ENCODE measurements around the gene TNFRSF12A. TPM values are rescaled to one million over a fixed set of nuclear protein-coding genes. Genes with fewer than 3 reads are reported as not detected.
"Not testable (repeated sequence)": the region's sequence is repeated elsewhere in the genome, so short reads cannot be mapped to it uniquely, and the experiment has no call there.

The TNFRSF12A gene
- total and polyA plus RNA-seq, 4 donors = 4.5 to 9.9 (median 6.3) TPM

DNA sequence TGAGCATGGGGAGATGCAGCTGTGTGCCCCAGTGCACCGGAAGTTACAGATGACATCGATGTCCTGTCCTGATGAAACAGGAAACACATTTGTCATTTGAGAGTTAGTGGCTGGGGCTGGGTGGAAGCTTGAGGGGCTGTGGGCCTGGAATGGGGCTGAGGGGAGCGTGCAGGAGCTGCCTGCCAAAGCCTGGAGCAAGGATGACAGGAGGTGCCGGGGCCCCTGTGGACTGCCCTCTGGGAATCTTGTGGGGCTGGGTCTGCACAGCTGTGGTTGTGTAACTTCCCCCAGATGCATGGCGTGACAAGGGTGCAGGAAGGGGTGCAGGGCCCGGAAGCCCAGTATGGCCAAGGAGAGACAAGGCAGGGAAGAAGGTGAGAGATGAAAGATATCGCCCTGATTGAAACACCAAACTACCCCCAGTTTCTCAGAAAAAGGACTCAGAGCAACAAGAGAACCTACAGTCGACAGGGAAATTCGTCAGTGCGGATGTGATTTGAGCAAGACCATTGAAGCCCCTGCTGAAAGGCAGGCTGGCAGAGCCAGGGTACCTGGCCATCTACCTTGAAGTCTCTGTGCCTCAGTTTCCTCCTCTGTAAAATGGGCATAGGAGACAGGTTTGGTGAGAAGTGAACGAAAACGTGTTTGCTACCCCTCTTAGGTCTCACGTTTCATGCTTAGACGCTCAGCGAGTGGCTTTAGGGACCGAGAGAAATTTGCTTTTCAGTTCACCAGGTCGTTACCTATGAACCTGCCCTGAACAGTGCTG lies 35.0 kb downstream of the TNFRSF12A start:
- Histone ChIP-seq H3K36me3 (ENCODE audit: control insufficient read depth, insufficient read depth, low read length) (peaks cover 29% of the 10 kb centered on the region), H3K27me3 (ENCODE audit: control insufficient read depth, insufficient read depth, low read length) (peaks cover 2% of the 10 kb centered on the region), H3K27ac (ENCODE audit: low read depth, low read length) (no peak overlapping the region), H3K4me1 (ENCODE audit: control insufficient read depth, insufficient read depth, low read length) (peaks cover 22% of the 10 kb centered on the region), H3K4me3 (ENCODE audit: low read depth, low read length) (no peak overlapping the region), H3K9me3 (ENCODE audit: control insufficient read depth, insufficient read depth, low read length) (no peaks in the 10 kb centered on the region)
- 79% methylated on average over 15 of the region's 17 CpGs for WGBS (ENCODE audit: insufficient coverage)
- no peak for DNase-seq (ENCODE audit: low read depth in 4 of 6, low spot score in 6 of 6)

DNA sequence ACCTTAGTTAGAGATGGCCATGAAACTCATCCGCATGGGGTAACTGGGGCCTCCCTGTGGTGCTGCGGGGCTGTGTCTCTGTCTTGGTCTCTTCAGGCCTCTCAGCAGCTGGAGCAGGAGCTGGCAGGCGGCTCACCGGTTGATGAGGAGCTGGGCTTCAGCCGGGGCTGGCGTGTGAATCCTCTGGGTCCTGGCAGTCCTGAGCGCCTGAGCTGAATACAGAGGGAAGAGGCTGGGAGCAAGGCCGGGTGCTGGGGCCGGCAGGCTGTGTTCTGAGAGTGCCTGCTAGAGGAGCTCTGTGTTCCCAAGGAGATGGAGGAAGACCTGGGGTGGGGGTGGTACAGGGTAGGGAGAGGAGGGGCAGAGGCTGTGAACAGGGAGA lies 35.6 kb downstream of the TNFRSF12A start:
- H3K36me3 ChIP-seq (ENCODE audit: control insufficient read depth, insufficient read depth, low read length) = peaks cover 29% of the 10 kb centered on the region
- not testable (repeated sequence) for H3K27me3 ChIP-seq (ENCODE audit: control insufficient read depth, insufficient read depth, low read length); H3K4me3 ChIP-seq (ENCODE audit: low read depth, low read length); H3K27ac ChIP-seq (ENCODE audit: low read depth, low read length); H3K9me3 ChIP-seq (ENCODE audit: control insufficient read depth, insufficient read depth, low read length)
- 18% methylated on average over 9 of the region's 9 CpGs for WGBS (ENCODE audit: insufficient coverage)
- H3K4me1 ChIP-seq (ENCODE audit: control insufficient read depth, insufficient read depth, low read length) = peaks cover 22% of the 10 kb centered on the region
- DNase-seq (ENCODE audit: low read depth in 4 of 6, low spot score in 6 of 6) = peak in 1 of 6 donors; percentile 12

DNA sequence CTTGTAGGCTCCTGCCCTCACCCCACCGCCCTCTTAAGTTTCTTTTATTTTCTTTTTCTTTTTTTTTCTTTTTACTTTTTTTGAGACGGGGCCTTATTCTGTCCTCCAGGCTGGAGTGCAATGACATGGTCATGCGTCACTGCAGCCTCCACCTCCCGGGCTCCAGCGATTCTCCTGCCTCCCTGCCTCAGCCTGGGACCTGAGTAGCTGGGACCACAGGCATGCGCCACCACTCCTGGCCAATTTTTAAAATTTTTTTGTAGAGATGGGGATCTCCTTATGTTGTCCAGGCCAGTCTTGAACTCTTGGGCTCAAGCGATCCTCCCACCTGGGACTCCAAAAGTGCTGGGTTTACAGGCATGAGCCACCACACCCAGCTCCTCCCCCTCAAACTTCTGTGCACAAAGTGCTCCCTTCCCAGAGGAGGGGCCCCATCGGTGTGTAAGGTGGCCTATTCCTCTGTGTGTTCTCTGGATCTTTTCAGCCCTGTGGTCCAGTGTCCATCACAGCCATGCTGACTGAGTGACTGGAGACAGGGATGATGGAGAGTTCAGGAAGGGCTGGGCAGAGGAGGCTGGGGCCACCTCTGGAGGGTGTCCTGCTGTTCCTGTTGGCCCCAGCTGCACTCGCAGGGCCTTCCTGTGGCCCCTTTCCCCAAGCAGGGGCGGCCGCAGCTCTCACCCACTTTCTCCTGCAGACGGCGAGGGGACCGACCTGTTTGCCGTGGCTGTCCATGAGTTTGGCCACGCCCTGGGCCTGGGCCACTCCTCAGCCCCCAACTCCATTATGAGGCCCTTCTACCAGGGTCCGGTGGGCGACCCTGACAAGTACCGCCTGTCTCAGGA lies 36.4 kb downstream of the TNFRSF12A start:
- H3K4me1 ChIP-seq (ENCODE audit: control insufficient read depth, insufficient read depth, low read length) = peaks cover 22% of the 10 kb centered on the region
- H3K27ac ChIP-seq (ENCODE audit: low read depth, low read length) = no peak overlapping the region
- no peak for DNase-seq (ENCODE audit: low read depth in 4 of 6, low spot score in 6 of 6)
- no peaks in the 10 kb centered on the region for H3K27me3 ChIP-seq (ENCODE audit: control insufficient read depth, insufficient read depth, low read length)
- H3K9me3 ChIP-seq (ENCODE audit: control insufficient read depth, insufficient read depth, low read length) = no peaks in the 10 kb centered on the region
- 83% methylated on average over 8 of the region's 19 CpGs for WGBS (ENCODE audit: insufficient coverage)
- no peak overlapping the region for H3K4me3 ChIP-seq (ENCODE audit: low read depth, low read length)
- H3K36me3 ChIP-seq (ENCODE audit: control insufficient read depth, insufficient read depth, low read length) = peaks cover 29% of the 10 kb centered on the region

DNA sequence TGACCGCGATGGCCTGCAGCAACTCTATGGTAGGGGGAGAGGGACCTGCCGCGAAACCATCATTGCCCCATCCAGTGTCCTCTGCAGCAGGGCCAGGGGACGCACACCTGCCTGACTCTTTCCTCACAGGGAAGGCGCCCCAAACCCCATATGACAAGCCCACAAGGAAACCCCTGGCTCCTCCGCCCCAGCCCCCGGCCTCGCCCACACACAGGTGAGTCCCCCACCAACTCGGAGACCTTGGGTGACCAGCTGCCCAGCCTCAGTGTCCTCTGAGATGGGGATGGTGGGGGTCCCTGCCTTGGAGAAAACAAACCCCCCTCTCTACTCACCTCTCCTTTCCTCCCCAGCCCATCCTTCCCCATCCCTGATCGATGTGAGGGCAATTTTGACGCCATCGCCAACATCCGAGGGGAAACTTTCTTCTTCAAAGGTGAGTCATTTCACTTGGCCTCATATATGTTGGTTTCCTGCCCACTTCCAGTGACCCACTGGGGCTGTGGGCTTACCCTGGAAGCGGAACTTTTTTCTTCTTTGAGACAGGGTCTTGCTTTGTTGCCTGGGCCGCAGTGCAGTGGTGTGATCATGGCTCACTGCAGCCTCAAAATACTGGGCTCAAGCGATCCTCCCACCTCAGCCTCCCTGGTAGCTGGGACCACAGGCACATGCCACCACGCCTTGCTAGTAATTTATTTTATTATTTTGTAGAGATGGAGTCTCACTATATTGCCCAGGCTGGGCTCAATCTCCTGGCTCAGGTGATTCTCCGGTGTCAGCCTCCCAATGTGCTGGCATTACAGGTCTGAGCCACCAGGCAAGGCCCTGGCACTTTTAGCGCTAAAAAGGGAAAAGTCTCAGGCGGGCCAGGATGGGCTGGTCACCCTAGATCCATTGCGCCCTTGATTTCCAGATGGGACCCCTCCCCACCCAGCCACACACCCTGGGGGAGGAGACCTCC lies 37.3 kb downstream of the TNFRSF12A start:
- no peak overlapping the region for H3K27ac ChIP-seq (ENCODE audit: low read depth, low read length)
- peak overlapping the region; percentile 24 for H3K4me3 ChIP-seq (ENCODE audit: low read depth, low read length)
- peaks cover 29% of the 10 kb centered on the region for H3K36me3 ChIP-seq (ENCODE audit: control insufficient read depth, insufficient read depth, low read length)
- DNase-seq (ENCODE audit: low read depth in 4 of 6, low spot score in 6 of 6) = no peak
- H3K27me3 ChIP-seq (ENCODE audit: control insufficient read depth, insufficient read depth, low read length) = no peaks in the 10 kb centered on the region
- WGBS (ENCODE audit: insufficient coverage) = 92% methylated on average over 14 of the region's 22 CpGs
- no peaks in the 10 kb centered on the region for H3K9me3 ChIP-seq (ENCODE audit: control insufficient read depth, insufficient read depth, low read length)
- H3K4me1 ChIP-seq (ENCODE audit: control insufficient read depth, insufficient read depth, low read length) = peaks cover 22% of the 10 kb centered on the region

DNA sequence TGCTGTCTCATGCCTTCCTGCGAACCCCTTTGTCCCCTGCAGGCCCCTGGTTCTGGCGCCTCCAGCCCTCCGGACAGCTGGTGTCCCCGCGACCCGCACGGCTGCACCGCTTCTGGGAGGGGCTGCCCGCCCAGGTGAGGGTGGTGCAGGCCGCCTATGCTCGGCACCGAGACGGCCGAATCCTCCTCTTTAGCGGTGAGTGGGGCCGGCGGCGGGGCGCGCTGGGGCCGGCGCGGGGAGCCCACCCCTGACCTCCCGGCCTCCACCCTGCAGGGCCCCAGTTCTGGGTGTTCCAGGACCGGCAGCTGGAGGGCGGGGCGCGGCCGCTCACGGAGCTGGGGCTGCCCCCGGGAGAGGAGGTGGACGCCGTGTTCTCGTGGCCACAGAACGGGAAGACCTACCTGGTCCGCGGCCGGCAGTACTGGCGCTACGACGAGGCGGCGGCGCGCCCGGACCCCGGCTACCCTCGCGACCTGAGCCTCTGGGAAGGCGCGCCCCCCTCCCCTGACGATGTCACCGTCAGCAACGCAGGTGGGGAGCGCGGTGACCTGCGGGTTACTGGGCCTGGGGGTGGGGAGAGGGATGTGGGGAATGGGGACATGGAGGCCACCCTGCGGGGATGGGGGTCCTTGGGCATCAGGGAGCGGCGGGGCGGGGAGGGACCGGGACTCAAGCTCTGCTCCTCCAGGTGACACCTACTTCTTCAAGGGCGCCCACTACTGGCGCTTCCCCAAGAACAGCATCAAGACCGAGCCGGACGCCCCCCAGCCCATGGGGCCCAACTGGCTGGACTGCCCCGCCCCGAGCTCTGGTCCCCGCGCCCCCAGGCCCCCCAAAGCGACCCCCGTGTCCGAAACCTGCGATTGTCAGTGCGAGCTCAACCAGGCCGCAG lies 38.2 kb downstream of the TNFRSF12A start:
- WGBS (ENCODE audit: insufficient coverage) = 4% methylated on average over 71 of the region's 77 CpGs
- H3K27ac ChIP-seq (ENCODE audit: low read depth, low read length) = peak overlapping the region; percentile 15
- H3K4me1 ChIP-seq (ENCODE audit: control insufficient read depth, insufficient read depth, low read length) = peaks cover 22% of the 10 kb centered on the region
- H3K27me3 ChIP-seq (ENCODE audit: control insufficient read depth, insufficient read depth, low read length) = no peaks in the 10 kb centered on the region
- H3K9me3 ChIP-seq (ENCODE audit: control insufficient read depth, insufficient read depth, low read length) = no peaks in the 10 kb centered on the region
- peak overlapping the region; percentile 69 for H3K4me3 ChIP-seq (ENCODE audit: low read depth, low read length)
- DNase-seq (ENCODE audit: low read depth in 4 of 6, low spot score in 6 of 6) = peak in 4 of 6 donors; percentile 20 to 86 (median 54)
- H3K36me3 ChIP-seq (ENCODE audit: control insufficient read depth, insufficient read depth, low read length) = peaks cover 29% of the 10 kb centered on the region

DNA sequence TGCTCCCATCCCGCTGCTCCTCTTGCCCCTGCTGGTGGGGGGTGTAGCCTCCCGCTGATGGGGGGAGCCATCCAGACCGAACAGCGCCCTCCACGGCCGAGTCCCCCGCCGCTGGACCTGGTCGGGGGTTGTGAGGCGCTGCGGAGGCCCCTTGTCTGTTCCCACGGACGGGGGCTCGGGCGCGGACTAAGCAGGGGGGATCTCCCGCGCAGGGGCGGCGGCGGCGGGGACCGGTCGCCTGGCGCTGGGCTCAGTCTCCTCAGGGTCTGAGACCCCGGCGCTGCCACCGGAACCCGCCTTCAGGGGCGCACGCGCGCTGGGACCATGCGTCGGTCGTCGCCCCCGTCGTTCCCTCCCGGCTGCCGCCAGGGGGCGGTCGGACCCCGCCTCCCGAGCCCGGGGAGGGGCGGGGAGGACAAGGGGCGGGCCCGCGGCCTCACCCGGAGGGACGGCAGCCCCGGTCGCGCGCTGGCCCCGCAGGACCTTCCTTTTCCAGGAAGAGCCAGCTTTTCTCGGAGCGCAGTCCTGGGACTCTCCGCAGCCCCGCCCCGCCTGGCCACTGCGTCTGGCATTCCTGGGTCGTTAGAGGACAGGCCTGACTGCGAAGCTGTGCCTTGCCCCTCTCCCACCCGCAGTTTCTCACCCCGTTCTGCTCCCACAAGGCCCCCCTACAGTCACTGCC lies 39.0 kb downstream of the TNFRSF12A start:
- H3K27ac ChIP-seq (ENCODE audit: low read depth, low read length) = peak overlapping the region; percentile 52

DNA sequence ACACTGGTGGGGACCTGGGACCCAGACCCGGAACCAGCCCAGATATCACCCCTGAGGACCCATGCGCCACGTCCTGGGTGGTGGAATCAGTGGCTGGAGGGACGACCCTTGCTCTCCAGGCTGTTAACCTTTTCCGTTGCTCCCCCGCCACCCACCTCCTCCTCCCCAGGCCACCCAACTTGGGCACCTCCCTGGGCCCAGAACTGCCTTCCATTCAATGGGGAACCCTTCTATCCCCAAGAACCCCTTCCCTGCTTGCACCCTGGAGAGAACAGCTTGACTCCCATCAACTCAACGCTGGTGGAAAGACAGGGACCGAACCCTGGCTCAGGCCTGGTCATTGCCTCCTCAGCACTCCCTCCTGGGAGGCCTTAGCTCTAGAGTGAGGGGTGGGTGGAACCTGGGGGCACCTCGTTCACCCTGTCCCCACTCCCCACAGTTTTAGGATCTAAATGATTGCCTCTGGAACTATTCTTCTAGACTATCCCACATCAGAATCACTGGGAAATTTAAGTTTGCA lies 39.6 kb downstream of the TNFRSF12A start:
- no peak for DNase-seq (ENCODE audit: low read depth in 4 of 6, low spot score in 6 of 6)
- Histone ChIP-seq H3K27ac (ENCODE audit: low read depth, low read length) (peak overlapping the region; percentile 52), H3K36me3 (ENCODE audit: control insufficient read depth, insufficient read depth, low read length) (peaks cover 20% of the 10 kb centered on the region), H3K27me3 (ENCODE audit: control insufficient read depth, insufficient read depth, low read length) (no peaks in the 10 kb centered on the region), H3K4me1 (ENCODE audit: control insufficient read depth, insufficient read depth, low read length) (peaks cover 22% of the 10 kb centered on the region), H3K4me3 (ENCODE audit: low read depth, low read length) (peak overlapping the region; percentile 63), H3K9me3 (ENCODE audit: control insufficient read depth, insufficient read depth, low read length) (no peaks in the 10 kb centered on the region)
- WGBS (ENCODE audit: insufficient coverage) = 73% methylated on average over 3 of the region's 9 CpGs

More for the DNA sequence above, 39.0 kb downstream of the TNFRSF12A start:
- H3K4me3 ChIP-seq (ENCODE audit: low read depth, low read length) = peak overlapping the region; percentile 69
- H3K27me3 ChIP-seq (ENCODE audit: control insufficient read depth, insufficient read depth, low read length) = no peaks in the 10 kb centered on the region
- no peaks in the 10 kb centered on the region for H3K9me3 ChIP-seq (ENCODE audit: control insufficient read depth, insufficient read depth, low read length)
- DNase-seq (ENCODE audit: low read depth in 4 of 6, low spot score in 6 of 6) = peak; percentile 54 to 96 (median 83)
- peaks cover 22% of the 10 kb centered on the region for H3K4me1 ChIP-seq (ENCODE audit: control insufficient read depth, insufficient read depth, low read length)
- WGBS (ENCODE audit: insufficient coverage) = under 1% methylated on average over 64 of the region's 67 CpGs
- H3K36me3 ChIP-seq (ENCODE audit: control insufficient read depth, insufficient read depth, low read length) = peaks cover 23% of the 10 kb centered on the region

Data from spinal cord (tissue), 10 donors.